G401 (cell line): Measurements from ENCODE around the gene ACER1. TPM values are rescaled to one million over a fixed set of nuclear protein-coding genes. Genes with fewer than 3 reads are reported as not detected.

Experiments used
- total RNA-seq: library from RNA; depleted of rRNA; stranded (reverse); fragments of >200 nt; shearing (Covaris generic); gene quantifications from 2 replicates; pipeline ENCODE4 v1.2.3, GENCODE V29; 2014; rRNA removed

The ACER1 gene
- total RNA-seq, 1 experiment from 2014 or later, result not detected

Other genes starting within 250 kb of the ACER1 start
- gene RFX2, start 223.1 kb downstream of the ACER1 start, total RNA-seq, result 3.1 and 4.2 TPM in 2 replicates
- not detected in 2 replicates for gene ACSBG2, start 197.9 kb downstream of the ACER1 start, total RNA-seq
- 5.6 and 7.5 TPM in 2 replicates for gene MLLT1, start 53.6 kb downstream of the ACER1 start, total RNA-seq
- 145 and 195 TPM in 2 replicates for gene CLPP, start 27.9 kb upstream of the ACER1 start, total RNA-seq
- 105 and 149 TPM in 2 replicates for gene ALKBH7, start 39.2 kb upstream of the ACER1 start, total RNA-seq
- 1.1 and 1.4 TPM in 2 replicates for gene PSPN, start 42.3 kb upstream of the ACER1 start, total RNA-seq
- gene GTF2F1, start 59.6 kb upstream of the ACER1 start, total RNA-seq, result 147 and 163 TPM in 2 replicates
- gene KHSRP, start 91.2 kb upstream of the ACER1 start, total RNA-seq, result 170 and 189 TPM in 2 replicates
- gene SLC25A41, start 100.2 kb upstream of the ACER1 start, total RNA-seq, result 1.3 TPM in 1 of 2 replicates, not detected in the other
- gene SLC25A23, start 126.2 kb upstream of the ACER1 start, total RNA-seq, result 57.6 and 60.6 TPM in 2 replicates
- gene CRB3, start 130.7 kb upstream of the ACER1 start, total RNA-seq, result 1.9 TPM in 1 of 2 replicates, not detected in the other
- gene DENND1C, start 148.2 kb upstream of the ACER1 start, total RNA-seq, result not detected in 2 replicates
- gene TUBB4A, start 168.7 kb upstream of the ACER1 start, total RNA-seq, result 2.1 and 3.3 TPM in 2 replicates
- 39.0 and 60.2 TPM in 2 replicates for gene TNFSF9, start 197.4 kb upstream of the ACER1 start, total RNA-seq